ENCODE measurements around the gene P3R3URF.
A peak's percentile ranks its signal among the peaks of the same experiment; 100 is the strongest.

The P3R3URF gene

DNA sequence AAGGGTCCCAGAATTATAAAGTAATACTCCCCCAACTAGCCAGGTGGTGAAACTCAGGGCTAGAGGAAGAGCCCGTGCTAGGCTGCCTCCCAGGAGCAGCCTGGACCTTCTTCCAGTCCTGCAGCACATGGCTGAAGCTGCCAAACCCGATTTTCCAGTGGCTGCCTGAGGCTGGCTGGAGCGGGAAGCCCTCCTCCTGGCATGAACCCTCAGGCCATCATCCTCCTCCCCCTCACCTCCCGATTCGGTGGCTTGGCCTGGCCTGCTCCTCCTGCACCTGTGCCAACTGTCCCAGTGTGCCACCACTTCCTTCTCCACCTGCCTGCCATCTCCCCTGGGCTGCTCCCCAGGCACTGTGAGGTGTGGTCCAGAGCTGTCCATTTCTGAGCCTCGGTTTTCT is 4.4 kb downstream of the P3R3URF start:
- DNase-seq, result no peak

DNA sequence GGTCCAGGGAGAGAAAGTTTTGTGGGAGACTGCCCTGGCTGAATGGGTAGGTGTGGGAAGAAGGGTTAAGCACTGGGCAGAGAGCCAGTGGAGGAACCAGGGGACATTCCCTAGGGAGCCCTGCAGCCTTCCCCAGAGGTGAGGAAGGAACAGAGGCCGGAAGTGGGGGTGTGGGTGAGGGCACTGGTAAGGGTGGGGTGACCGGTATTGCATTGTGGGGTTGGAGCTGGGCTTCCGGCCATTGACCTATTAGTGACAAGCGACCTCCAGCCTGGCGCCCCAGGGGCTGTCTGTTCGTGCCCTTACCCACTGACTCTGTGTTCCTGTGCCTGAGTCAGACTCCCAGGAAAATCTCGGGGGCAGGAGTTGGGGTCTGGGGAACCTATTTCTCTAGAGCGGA is 4.9 kb downstream of the P3R3URF start:
- no peak for DNase-seq

DNA sequence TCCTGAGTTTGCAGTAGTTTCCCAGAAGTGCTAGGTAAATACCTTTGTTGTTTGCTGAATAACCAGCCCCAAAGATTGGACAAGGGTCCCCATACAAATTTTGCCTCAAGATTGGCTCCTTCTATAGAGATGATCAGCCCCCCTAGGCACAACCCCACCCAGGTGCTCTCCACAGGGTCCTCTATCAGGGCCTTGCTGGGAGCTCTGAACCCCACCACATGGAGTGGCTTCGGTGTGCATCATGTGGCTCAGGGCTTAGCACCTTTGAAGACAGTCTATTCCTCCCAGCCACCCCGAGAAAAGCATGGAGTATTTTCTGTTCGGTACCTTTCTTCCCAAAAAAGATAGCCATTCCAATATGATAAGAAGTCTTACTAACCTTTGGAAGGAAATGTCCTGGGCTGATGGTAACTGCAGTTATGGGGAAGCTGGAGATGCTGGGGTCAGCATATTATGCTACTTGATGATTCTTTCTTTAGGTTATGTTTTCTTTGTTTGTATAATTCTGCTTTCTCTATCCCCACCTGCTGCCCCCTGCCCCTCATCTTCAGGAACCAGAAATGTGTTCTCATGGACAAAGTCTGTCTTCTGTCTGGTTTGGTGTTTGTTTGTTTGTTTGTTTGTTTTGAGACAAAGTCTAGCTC is 6.4 kb downstream of the P3R3URF start:
- DNase-seq, result no peak

DNA sequence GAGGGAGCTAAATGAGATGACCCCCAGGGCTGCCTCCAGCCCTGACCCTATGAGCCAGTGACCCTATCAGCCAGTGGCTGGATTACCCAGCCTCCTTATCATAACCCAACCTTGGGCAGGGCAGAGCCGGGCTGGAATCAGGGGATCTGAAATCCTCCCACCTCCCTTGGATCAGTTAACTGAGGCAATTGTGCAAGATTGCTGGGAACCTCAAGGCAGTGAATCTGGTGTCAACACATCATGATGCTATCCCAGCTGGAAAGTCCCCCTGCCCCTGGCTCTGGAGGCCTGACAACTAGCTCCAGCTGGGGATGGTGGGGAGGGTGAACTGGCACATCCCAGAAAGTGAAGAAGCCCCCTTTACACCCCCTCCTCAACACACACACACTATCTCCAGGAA is 7.8 kb downstream of the P3R3URF start:
- DNase-seq, result no peak

- no peak for DNase-seq
Measured at GRCh38 chr1:46166521-46167462, 9.5 kb downstream of the P3R3URF start.

DNA sequence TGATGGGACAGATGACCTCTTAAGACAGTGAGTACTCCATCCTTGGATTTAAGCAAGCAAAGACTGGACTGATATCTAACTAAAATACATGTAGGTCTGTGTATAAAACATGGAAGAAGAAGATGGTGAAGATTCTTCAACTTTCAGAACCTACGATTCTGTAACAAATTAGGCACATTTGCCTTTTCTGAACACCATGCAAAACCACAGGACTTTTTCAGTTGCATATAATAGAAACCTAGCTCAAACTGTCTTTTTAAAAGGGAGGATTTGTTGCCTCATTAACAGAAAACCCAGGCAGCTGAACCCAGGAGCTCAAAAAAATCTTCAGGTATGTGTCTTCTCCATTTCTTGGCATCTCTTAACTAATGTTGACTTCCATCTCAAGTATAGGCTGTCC is 16.1 kb downstream of the P3R3URF start:
- DNase-seq, result no peak

DNA sequence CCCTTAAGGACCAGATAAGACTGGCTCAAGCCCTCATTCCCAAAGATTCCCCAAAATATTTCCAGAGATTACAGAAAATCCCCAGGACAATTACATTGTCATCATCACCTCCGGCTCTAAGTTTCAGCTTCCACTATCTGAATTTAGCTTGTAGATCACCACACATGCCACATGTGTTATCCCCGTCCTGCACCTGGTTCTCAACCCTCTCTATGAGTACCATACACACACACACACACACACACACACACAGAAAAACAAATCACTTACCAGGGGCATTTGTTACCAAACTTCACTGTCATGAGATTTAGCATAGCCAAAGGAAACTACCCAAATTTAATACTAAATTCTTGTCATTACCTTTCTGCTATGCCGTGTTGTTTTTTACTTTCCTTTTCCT is 16.8 kb downstream of the P3R3URF start:
- no peak for DNase-seq

- DNase-seq, result no peak
Measured at GRCh38 chr1:46158312-46159281, 17.7 kb downstream of the P3R3URF start.

DNA sequence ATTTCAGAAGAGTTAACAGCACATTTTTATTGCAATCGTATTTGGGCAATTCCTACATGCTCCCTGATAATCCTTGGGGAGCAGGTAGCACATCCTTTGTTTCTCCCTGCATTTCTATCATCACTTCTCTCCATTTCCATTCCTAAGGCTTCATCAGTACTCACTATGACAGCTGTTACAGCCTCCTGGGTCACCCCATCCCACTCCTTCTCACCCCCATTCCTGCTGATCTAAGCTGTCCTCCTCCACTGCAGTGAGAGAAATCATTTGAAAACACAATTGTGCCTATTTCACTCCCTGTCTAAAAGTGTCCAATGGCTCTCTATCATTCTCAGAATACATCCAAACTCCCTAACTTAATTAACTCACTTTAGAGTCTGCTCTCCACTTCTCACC is 18.4 kb downstream of the P3R3URF start:
- no peak for DNase-seq

GRCh38 chr1:46153732-46154131 is 22.6 kb downstream of the P3R3URF start:
- no peak for DNase-seq

- no peak for DNase-seq
Measured at GRCh38 chr1:46153228-46153627, 23.1 kb downstream of the P3R3URF start.

DNA sequence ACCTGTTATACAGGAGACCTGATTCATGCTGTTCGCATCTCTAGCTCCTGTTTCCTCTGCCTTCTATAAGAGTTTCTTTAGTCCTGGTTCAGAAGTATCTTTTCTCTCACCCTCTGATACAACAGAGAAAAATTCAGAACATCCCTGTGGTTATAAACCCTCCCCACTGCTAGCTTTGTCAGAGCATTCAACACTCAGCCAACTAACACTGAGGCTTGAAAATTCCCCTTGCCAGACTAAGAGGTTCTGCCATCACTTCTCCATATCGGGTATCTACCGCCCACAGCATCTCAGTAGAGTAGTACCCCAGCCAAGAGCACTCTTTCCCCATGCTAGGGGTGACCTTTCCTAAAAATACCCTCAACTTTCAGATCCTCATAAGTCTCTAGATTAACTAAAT is 24.3 kb downstream of the P3R3URF start:
- no peak for DNase-seq

GRCh38 chr1:46150085-46150484 is 26.2 kb downstream of the P3R3URF start:
- no peak for DNase-seq

GRCh38 chr1:46148318-46148717 is 28.0 kb downstream of the P3R3URF start:
- no peak for DNase-seq

GRCh38 chr1:46137916-46138315 is 38.4 kb downstream of the P3R3URF start:
- no peak for DNase-seq

DNA sequence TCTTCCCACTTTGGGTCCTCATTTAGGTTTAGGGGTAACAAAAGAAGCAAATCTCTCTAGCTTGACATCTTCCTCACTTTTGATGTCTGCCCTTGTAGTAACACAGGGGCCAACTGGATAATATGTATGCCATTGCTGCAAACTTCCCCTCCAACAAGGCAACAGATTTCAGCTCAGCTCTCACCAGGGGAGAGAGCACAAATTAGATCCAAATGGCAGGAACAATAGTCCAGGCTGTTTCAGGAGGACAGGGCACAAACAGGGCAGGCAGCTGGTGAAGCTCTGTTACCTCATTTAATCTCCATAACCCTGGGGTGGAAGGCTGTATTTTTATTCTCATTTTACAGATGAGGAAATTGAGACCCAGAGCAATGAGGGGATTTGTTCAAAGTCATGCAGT is 39.6 kb downstream of the P3R3URF start:
- no peak for DNase-seq

- peak in 1 of 2 experiments; percentile 14 for DNase-seq
Measured at GRCh38 chr1:46134660-46135331, 41.5 kb downstream of the P3R3URF start.

- peak in 1 of 2 experiments; percentile 19 for DNase-seq
Measured at GRCh38 chr1:46133781-46134350, 42.4 kb downstream of the P3R3URF start.

DNA sequence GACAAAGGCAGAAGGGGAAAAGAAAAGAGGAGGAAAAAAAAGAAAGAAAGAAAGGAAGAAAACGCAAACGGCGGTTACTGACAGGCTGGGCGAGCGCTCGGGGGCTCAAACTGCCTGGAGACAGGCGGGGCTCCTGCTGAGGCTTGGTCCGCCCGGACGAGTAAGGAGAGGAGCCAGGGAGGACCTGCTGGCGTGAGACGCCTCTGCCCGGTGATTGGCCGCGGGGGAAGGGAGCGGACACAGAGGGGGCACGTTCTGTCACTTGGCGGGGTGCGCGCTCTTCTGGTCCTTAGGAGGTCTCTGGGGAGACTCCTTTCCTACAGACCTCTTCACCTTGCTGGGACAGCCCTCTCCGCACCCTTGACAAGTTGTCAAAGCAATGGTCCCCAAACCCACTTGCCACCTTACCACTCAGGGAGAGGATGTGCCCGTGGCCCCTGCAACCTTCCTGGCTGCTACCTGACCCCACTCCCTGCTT is 43.1 kb downstream of the P3R3URF start:
- DNase-seq, result peak in 1 of 2 experiments; percentile 87

DNA sequence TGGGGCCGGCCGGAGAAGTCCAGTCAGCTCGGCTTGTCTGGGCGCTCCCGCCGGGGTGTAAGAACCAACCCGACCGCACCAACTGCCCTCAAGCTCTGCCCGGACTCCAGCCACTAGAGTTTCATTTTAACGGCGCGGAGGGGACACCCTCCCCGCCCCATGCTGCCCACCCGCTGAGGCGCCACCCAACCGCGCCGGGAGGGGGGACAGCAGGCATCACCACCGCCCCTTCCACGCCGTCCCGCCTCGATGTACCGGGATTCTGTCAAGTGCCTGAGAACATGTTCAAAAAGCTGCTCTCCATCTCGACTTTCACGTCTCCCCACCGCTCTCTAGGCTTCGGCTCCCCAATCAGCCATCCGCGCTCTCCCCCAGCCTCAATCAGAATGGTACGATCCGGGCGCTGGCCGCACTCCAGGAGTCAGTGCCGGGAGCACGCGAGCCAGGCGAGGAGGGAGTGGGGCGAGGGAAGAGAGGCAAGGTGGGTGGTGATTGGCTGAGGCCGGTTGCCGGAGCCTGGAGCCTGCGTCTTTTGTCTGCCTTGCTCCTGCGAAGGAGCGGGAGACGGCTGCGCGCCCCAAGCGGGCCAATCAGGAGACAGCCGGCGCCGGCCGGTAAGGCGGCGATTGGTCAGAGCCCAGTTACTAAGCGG is 43.6 kb downstream of the P3R3URF start, which contains the start of gene PIK3R3:
PIK3R3 (minus strand) TSS at position 101 of the 652 bp plus-strand sequence. CDS start 677 bp downstream, outside the sequence.
- DNase-seq, result peak; percentile 99
